Keratinocyte (primary cell): ENCODE measurements around the gene IGF1. TPM values are rescaled to one million over a fixed set of nuclear protein-coding genes. Genes with fewer than 3 reads are reported as not detected.

Source experiments
- DNase-seq: peaks from one replicate; pipeline ENCODE4 v3.0.0-alpha.2; 2011; ENCODE audit warnings: low read depth, missing footprints, low spot score
- FAIRE-seq: peaks from 2 replicates; lab custom pipeline; 2011; peaks lifted over from hg19 to GRCh38; lab: Jason Lieb, UNC
- H2AFZ ChIP-seq: 2 replicates; pipeline ENCODE4 v1.6.0; 2012; ENCODE audit warnings: low read length, control low read depth, inconsistent platforms; ENCODE audit not compliant: control insufficient read depth
- H3K27ac ChIP-seq: 2 replicates; pipeline ENCODE4 v1.5.1; 2011; ENCODE audit warnings: low read length; ENCODE audit not compliant: control insufficient read depth, insufficient read depth
- H3K27me3 ChIP-seq: 3 replicates; pipeline ENCODE4 v1.6.0; 2011; ENCODE audit warnings: low read length; ENCODE audit not compliant: control insufficient read depth, insufficient read depth; ENCODE audit errors: extremely low read depth
- H3K36me3 ChIP-seq, 2 experiments: 2 replicates in 1 of 2; 3 replicates in 1 of 2; pipeline ENCODE4 v1.5.1; 2011; ENCODE audit warnings: low read length in 2 of 2, mild to moderate bottlenecking in 1 of 2; ENCODE audit not compliant: control insufficient read depth in 2 of 2, insufficient read depth in 2 of 2; ENCODE audit errors: extremely low read depth in 1 of 2
- H3K4me1 ChIP-seq: 3 replicates; pipeline ENCODE4 v1.5.1; 2011; ENCODE audit warnings: low read length; ENCODE audit not compliant: control insufficient read depth, insufficient read depth; ENCODE audit errors: extremely low read depth
- H3K4me2 ChIP-seq: 3 replicates; pipeline ENCODE4 v1.6.0; 2011; ENCODE audit warnings: low read depth, low read length; ENCODE audit not compliant: control insufficient read depth, insufficient read depth; ENCODE audit errors: extremely low read depth
- H3K4me3 ChIP-seq, 3 experiments: fragments of 200-600 bp in 1 of 3; sonication (generic) in 1 of 3; 2 replicates in 2 of 3; 3 replicates in 1 of 3; pipeline ENCODE4 v1.5.1; 2011 to 2016; ENCODE audit warnings: low read length in 3 of 3, mild to moderate bottlenecking in 3 of 3, control low read depth in 2 of 3, inconsistent platforms in 1 of 3, low read depth in 1 of 3, mixed read lengths in 1 of 3, mixed run types in 1 of 3, moderate library complexity in 1 of 3; ENCODE audit not compliant: control insufficient read depth in 2 of 3, insufficient read depth in 2 of 3; ENCODE audit errors: extremely low read depth in 1 of 3
- H3K79me2 ChIP-seq: 2 replicates; pipeline ENCODE4 v1.6.0; 2012; ENCODE audit warnings: low read length; ENCODE audit not compliant: control insufficient read depth, insufficient read depth
- H3K9ac ChIP-seq: 3 replicates; pipeline ENCODE4 v1.6.0; 2011; ENCODE audit warnings: low read length; ENCODE audit not compliant: control insufficient read depth, insufficient read depth; ENCODE audit errors: extremely low read depth
- H3K9me1 ChIP-seq: 3 replicates; pipeline ENCODE4 v1.6.0; 2011; ENCODE audit warnings: low read length; ENCODE audit not compliant: control insufficient read depth, insufficient read depth; ENCODE audit errors: extremely low read depth
- H3K9me3 ChIP-seq: 2 replicates; pipeline ENCODE4 v1.5.1; 2012; ENCODE audit warnings: low read depth, low read length; ENCODE audit not compliant: control insufficient read depth
- H4K20me1 ChIP-seq: 3 replicates; pipeline ENCODE4 v1.6.0; 2011; ENCODE audit warnings: low read length; ENCODE audit not compliant: control insufficient read depth, insufficient read depth; ENCODE audit errors: extremely low read depth
- EZH2 ChIP-seq: IDR thresholded peaks from one replicate; pipeline ENCODE4 v1.6.1; 2012; ENCODE audit warnings: inconsistent platforms, mild to moderate bottlenecking, low read length, moderate library complexity
- dilution Hi-C: fragments of 300-500 bp; cut with MboI; formaldehyde crosslinking; loops from one replicate; pipeline ENCODE4 v1.7.0; 2020; ENCODE audit warnings: low sequenced_read_pairs; ENCODE audit not compliant: extremely low pct_ligation_motif_present
- polyA plus RNA-seq, 5 experiments: library from polyadenylated mRNA; depleted of rRNA in 3 of 5; stranded (reverse) in 3 of 5; stranded (forward) in 1 of 5; unstranded in 1 of 5; fragments of >200 nt; gene quantifications; 1 replicate in 1 of 5; 2 replicates in 3 of 5; 3 replicates in 1 of 5; pipeline versions ENCODE4 v1.2.1 to v1.2.3, GENCODE V29; 2011 to 2012; ENCODE audit warnings: missing spikeins in 2 of 5, low read depth in 1 of 5, low replicate concordance in 1 of 5
- TF ChIP-seq, protein P1 (sequence below), 3 experiments: IDR thresholded peaks in 1 of 3; conservative IDR thresholded peaks in 1 of 3; optimal IDR thresholded peaks in 1 of 3; 2 replicates in 2 of 3; 3 replicates in 1 of 3; pipeline versions ENCODE3 to v1.5.1; 2011; ENCODE audit warnings: low read length in 3 of 3, mild to moderate bottlenecking in 3 of 3, moderate library complexity in 2 of 3, control low read depth in 1 of 3, inconsistent platforms in 1 of 3; ENCODE audit not compliant: insufficient read depth in 2 of 3; ENCODE audit errors: extremely low read depth in 1 of 3

IGF1 gene
- polyA plus RNA-seq, 1 donor (not counting 4 experiments of a cell fraction or from before 2014, with no cell fraction given): not detected

GRCh38 chr12:102413396-102413795 lies 67.0 kb downstream of the IGF1 start:
- Histone ChIP-seq H3K4me2 (no peak overlapping the region), H3K9me1 (no peaks in the 10 kb centered on the region), H2AFZ (no peak overlapping the region), H3K79me2 (no peaks in the 10 kb centered on the region), H3K9me3 (no peaks in the 10 kb centered on the region), H3K9ac (no peak overlapping the region), H4K20me1 (no peaks in the 10 kb centered on the region), H3K27me3 (no peaks in the 10 kb centered on the region), H3K4me3 (no peak overlapping the region), H3K27ac (no peak overlapping the region), H3K36me3 (no peaks in the 10 kb centered on the region), H3K4me1 (no peaks in the 10 kb centered on the region)
- DNase-seq (no peak), FAIRE-seq (no peak)
- dilution Hi-C loops: no loop called here
- TF ChIP-seq, protein P1, sequence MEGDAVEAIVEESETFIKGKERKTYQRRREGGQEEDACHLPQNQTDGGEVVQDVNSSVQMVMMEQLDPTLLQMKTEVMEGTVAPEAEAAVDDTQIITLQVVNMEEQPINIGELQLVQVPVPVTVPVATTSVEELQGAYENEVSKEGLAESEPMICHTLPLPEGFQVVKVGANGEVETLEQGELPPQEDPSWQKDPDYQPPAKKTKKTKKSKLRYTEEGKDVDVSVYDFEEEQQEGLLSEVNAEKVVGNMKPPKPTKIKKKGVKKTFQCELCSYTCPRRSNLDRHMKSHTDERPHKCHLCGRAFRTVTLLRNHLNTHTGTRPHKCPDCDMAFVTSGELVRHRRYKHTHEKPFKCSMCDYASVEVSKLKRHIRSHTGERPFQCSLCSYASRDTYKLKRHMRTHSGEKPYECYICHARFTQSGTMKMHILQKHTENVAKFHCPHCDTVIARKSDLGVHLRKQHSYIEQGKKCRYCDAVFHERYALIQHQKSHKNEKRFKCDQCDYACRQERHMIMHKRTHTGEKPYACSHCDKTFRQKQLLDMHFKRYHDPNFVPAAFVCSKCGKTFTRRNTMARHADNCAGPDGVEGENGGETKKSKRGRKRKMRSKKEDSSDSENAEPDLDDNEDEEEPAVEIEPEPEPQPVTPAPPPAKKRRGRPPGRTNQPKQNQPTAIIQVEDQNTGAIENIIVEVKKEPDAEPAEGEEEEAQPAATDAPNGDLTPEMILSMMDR (optimal IDR thresholded peaks at IDR 0.05 in 1 of 3, IDR thresholded peaks at IDR 0.05 in 1 of 3, conservative IDR thresholded peaks at IDR 0.05 in 1 of 3; ENCODE audit: extremely low read depth in 1 of 3, insufficient read depth in 2 of 3, low read length in 3 of 3): no peak
- no peak for TF ChIP-seq EZH2

DNA sequence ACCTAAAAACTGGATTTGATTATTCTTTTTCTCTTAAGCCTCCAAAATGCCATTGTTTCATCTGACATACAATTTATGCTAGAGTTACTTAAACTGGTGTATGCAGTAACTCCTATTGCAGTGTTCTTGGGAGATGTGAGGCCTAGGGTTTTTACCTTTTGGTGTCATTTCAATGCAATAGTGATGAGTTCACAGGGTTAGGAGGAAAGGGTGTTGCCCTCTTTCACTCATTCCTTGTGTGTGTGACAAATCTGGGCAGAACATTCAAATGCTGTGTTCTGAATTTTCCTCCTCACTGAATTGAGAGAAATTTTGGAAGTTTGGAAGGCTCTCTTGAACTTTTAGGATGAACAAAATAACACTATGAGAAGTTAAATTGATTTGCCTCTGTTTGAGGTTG lies 69.9 kb downstream of the IGF1 start:
- dilution Hi-C loops: no loop called here
- H3K27me3 ChIP-seq: no peaks in the 10 kb centered on the region
- no peak overlapping the region for H2AFZ ChIP-seq
- H3K9ac ChIP-seq: no peak overlapping the region
- H3K9me1 ChIP-seq: no peaks in the 10 kb centered on the region
- H4K20me1 ChIP-seq: no peaks in the 10 kb centered on the region
- no peak overlapping the region for H3K4me2 ChIP-seq
- no peaks in the 10 kb centered on the region for H3K4me1 ChIP-seq
- FAIRE-seq (no peak), DNase-seq (no peak)
- no peaks in the 10 kb centered on the region for H3K79me2 ChIP-seq
- no peak overlapping the region for H3K27ac ChIP-seq
- no peaks in the 10 kb centered on the region for H3K36me3 ChIP-seq
- no peaks in the 10 kb centered on the region for H3K9me3 ChIP-seq
- TF ChIP-seq, protein P1 (optimal IDR thresholded peaks at IDR 0.05 in 1 of 3, IDR thresholded peaks at IDR 0.05 in 1 of 3, conservative IDR thresholded peaks at IDR 0.05 in 1 of 3; ENCODE audit: extremely low read depth in 1 of 3, insufficient read depth in 2 of 3, low read length in 3 of 3): no peak
- no peak for TF ChIP-seq EZH2
- H3K4me3 ChIP-seq: no peak overlapping the region
